ENCODE results near the gene NDE1.

NDE1 gene

GRCh38 chr16:15741207-15741871, 91.3 kb downstream of the NDE1 start:
- no peak for DNase-seq

DNA sequence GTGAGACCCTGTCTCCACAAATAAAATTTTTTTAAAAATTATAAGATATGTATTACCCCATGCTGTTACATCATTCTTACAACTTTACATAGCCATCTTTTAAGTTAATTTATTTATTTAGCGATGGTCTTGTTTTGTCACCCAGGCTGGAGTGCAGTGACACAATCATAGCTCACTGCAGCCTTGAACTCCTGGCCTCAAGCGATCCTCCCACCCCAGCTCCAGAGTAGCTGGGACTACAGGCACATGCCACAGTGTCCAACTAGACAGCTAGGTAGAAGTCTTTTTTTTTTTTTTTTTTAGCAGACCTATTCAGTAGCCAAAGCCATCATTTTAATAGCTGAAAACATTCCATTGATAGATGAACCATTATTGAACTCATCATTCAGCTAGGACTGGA, 92.7 kb downstream of the NDE1 start:
- DNase-seq: no peak

GRCh38 chr16:15743657-15744056, 93.6 kb downstream of the NDE1 start:
- no peak for DNase-seq

DNA sequence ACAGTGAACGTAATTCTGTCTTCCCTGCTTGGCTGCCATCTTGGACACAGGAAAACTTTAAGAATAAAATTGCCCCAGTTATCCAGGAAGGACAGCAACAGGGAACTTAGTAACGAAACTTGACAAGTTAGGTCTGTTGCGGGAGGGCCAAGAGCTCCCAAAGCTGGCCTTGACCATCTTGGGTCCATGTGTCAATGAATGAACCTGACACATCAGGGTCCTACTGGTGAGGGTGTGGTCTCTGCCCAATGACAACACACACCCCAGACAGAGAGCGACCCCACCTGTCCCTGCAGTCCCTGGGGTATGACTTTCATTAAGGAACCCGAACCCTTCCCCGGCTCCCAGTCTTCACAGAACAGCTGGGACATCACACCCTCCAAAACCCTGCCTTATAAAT, 96.3 kb downstream of the NDE1 start:
- no peak for DNase-seq

GRCh38 chr16:15747937-15748336, 97.9 kb downstream of the NDE1 start:
- no peak for DNase-seq

DNA sequence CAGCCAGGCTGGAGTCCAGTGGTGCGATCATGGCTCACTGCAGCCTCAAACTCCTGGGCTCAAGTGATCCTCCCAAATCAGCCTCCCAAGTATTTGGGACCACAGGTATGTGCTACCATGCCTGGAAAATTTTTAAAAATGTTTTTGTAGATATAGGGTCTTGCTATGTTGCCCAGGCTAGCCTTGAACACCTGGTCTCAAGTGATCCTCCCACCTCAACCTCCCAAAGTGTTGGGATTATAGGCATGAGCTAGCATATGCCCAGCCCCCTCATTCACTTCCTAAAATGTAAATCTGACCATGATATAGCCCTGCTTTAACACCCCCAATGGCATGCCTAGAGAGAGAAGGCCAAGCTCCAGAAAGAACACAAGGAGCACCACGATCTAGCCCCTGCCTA, 98.6 kb downstream of the NDE1 start:
- no peak for DNase-seq

- no peak for DNase-seq
These were observed 99.3 kb downstream of the NDE1 start for GRCh38 chr16:15749371-15749770.

DNA sequence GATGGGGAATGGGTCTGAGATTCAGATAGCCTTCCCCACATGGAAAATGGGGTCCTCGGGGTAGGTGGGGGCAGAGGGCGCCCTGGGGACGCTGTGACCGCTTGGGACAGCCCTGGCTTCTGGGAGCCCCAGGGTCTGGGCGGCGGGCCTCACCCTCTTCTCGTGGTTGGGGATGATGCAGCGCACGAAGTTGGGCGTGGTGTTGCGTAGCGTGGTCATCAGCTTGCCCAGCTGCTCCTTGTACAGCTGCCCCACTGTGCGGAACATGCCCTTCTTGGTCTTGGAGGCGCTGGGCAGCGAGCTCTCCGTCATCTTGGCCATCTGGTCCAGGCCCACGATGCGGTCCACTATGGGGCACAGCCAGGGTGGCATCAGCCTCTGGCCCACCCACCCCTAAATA, 99.9 kb downstream of the NDE1 start:
- no peak for DNase-seq

DNA sequence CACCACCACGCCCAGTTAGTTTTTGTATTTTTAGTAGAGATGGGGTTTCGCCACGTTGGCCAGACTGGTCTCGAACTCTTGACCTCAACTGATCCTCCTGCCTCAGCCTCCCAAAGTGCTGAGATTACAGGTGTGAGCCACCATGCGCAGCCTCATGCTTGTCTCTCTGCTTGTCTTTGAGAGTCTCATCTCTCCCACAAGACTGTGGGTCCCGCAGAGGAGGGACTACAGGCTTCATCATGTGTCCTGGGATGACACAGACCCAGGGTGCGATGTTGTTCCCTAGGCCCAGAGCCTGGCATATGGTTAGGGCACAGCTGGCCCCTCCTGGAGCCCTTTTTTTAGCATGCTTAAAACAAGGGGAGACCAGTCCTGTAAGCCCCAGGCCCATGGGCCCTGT, 101.9 kb downstream of the NDE1 start:
- no peak for DNase-seq

DNA sequence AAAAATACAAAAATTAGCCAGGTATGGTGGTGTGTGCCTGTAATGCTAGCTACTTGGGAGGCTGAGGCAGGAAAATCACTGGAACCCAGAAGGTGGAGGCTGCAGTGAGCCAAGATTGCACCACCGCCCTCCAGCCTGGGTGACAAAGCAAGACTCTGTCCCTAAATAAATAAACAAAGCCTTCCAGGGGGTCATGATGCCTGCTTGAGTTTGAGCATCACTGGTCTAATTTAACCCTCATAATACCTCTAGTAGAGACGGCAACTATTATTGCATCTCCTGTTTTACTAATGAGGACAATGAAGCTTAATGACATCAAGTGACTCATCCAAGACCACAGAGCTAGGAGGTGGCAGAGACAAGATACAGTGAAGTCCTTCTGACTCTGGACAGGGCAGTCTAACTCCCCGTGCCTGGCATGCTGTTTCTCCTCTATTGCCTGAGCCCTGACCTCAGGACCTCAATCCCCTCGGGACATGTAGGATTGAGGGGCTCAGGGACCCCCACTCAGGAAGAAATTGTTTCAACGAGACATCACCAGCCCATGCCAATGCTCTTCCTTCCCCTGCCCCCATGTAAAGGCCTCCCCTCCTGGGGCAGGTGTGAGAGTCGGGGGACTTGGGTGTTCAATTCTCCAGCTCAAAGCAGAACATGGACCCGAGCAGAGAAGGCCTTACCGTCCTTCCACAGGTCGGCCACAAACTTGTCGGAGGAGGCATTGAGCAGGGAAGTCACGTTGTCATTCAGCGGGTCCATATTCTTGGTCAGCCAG, 102.9 kb downstream of the NDE1 start:
- DNase-seq: no peak

GRCh38 chr16:15754821-15755534, 104.9 kb downstream of the NDE1 start:
- DNase-seq: no peak

- no peak for DNase-seq
These were observed 107.0 kb downstream of the NDE1 start for GRCh38 chr16:15757077-15757386.

- peak; percentile 72 for DNase-seq
These were observed 107.7 kb downstream of the NDE1 start for GRCh38 chr16:15757630-15758251.

DNA sequence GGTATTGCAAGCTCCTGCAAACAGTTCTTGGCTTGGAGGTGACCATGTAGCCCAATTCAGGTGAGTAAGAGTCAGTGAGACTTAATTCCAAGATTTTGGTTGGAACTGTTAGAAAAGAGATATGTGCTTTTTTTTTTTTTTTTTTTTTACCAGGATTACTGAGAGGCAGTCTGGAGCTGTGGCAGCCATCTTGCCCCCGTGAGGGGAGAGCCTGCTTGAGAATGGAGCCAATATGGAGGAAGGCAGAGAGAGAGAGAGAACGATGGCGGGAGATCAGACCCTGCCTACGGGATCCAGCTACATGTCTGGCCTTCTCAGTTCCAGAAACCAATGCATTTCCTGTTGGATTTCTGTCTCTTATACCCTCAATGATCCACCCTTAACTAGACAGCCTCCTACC, 109.0 kb downstream of the NDE1 start:
- DNase-seq: no peak

DNA sequence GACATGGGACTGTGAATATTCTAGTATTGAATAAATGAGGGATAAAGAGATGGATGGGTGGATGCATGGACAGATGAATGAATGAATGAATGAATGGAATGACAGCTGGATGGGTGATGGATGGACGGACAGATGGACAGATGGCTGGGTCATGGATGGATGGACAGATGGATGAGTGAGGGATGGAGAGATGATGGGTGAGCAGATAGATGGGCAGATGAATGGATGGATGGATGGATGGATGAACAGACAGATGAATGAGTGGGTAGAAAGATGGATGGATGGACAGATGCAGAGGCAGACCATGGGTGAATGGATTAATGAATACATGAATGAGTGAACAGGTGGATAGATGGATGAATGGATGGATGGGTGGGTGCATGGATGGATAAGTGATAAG, 110.1 kb downstream of the NDE1 start:
- no peak for DNase-seq

GRCh38 chr16:15764112-15764511, 114.1 kb downstream of the NDE1 start:
- no peak for DNase-seq

- DNase-seq: no peak
These were observed 115.1 kb downstream of the NDE1 start for GRCh38 chr16:15765116-15765515.

GRCh38 chr16:15765880-15766279, 115.8 kb downstream of the NDE1 start:
- peak; percentile 64 for DNase-seq

- no peak for DNase-seq
These were observed 116.9 kb downstream of the NDE1 start for GRCh38 chr16:15766918-15767317.

DNA sequence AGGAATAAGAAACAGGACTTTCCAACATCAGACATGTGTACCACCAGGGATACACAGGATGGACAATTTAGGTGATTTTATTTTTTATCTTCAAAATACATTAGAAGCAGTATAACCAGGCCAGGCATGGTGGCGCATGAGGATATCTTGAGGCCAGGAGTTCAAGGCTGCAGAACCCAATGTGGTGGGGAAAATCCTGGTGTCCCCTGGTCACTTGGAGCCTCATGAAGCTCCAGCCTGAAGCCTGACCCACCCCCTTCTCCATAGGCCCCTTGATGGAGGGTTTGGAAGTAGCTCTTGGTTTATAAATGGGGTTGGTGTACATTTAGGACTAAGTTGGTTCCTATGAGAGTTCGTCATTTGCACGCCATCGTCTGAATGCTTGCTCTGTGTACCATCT, 118.2 kb downstream of the NDE1 start:
- DNase-seq: no peak

DNA sequence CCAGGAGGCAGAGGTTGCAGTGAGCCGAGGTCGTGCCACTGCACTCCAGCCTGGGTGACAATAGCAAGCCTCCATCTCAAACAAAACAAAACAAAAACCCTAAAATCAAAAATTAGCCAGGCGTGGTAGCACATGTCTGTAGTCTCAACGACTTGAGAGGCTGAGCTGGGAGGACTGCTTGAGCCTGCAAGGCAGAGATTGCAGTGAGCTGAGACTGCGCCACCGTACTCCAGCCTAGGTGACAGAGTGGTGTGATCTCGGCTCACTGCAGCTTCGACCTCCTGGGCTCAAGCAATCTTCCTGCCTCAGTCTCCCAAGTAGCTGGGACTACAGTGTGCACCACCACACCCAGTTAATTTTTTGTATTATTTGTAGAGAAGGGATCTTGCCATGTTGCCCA, 119.2 kb downstream of the NDE1 start:
- no peak for DNase-seq

DNA sequence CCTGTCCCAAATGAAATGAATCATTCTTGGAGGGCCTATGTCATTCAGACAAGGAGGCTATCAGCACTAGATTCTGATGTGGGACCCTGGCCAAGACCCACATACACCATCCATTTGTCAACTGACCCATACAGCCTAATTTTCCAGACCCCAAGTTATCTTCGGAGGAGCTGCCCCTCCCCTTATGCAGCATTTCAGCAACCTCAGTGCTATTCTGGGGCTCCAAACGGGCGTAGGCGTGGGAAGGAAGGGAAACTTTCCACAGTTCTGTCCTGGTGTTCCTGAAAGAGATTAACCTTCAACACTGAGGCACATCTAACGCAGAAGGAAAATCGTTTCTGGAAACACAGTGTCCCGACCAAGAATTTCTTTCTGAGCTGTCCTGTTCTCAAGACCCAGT, 120.1 kb downstream of the NDE1 start:
- no peak for DNase-seq

DNA sequence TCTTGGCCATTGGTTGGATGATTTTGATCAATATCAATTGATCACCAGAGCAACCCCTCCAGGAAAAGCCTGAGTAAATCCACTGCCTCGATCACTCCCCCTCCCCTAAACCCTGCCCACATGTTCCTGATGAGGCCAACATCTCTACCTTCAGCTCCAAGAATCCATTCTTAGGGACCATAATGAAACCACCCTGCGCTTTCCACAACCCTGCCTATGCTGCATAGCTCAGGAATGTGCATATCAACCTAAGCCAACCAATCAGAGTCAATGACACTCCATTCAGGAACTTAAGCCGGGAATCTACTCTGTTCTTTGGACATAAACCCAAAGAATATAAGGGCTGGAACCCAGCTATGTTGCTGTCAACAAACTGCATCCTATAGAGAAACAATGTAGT, 120.5 kb downstream of the NDE1 start:
- no peak for DNase-seq

GRCh38 chr16:15771694-15772093, 121.6 kb downstream of the NDE1 start:
- no peak for DNase-seq
